GM19328 (cell line): Measurements from ENCODE around the gene ZNF486.
"Not testable (repeated sequence)": the region's sequence is repeated elsewhere in the genome, so short reads cannot be mapped to it uniquely, and the experiment has no call there.

Experiments used
- ATAC-seq: cut with Tn5 transposase; IDR thresholded peaks from one replicate; pipeline ENCODE4 v1.9.1; 2021; ENCODE audit warnings: mild to moderate bottlenecking, moderate library complexity; ENCODE audit not compliant: unreplicated experiment

The ZNF486 gene

GRCh38 chr19:20221605-20222004, 54.6 kb downstream of the ZNF486 start:
- ATAC-seq: not testable (repeated sequence)

DNA sequence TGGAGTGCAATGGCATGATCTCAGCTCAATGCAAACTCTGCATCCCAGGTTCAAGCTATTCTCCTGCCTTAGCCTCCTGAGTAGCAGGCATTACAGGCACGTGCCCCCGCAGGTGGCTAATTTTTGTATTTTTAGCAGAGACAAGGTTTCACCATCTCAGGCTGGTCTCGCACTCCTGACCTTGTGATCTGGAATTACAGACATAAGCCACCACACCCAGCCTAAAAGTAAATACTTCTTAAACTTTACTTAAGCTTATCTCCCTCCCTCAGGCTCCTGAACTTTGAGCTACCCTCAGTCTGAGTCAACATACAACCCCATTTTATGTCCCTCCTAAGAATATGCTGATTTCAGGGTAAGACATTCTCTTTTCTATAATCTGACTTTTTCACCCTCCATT, 66.1 kb downstream of the ZNF486 start:
- ATAC-seq: no peak

GRCh38 chr19:20235156-20235555, 68.1 kb downstream of the ZNF486 start:
- no peak for ATAC-seq

DNA sequence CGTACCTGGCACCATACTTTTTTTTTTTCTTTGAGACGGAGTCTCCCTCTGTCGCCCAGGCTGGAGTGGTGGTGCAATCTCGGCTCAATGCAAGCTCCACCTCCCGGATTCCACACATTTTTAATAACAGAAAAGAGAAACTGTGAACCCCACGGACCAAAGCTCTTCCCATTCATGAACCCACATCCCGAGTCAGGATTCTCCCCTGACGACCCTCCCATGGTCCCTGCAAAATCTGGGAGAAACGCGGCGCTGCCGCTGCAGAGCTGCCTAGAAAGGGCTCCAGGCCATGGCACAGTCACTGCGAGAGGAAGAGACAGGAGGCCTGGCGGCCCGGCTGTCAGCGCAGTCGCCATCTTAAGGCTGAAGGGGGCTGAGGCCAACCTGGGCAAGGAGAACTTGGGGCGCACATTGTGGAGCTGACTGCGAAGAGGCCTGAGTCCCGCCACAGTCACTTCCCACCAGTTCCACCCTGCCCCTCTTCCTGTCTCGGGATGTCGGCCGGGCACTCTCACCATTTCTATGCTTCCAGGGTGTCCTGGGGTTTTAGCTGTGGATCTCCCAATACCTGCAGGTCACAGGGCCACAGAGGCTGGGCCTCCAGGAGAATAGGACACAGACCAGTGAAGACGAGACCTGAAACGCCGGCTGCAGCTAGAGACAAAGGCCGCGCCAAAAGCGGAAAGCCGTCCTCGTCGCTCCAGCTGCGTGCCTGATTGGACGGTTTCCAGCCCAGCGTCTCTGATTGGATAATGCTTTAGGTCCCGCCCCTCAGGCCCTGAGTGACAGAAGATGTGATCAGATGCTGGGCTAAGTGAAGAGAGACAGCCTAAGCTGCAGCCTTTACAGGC, 71.0 kb downstream of the ZNF486 start:
- no peak for ATAC-seq

DNA sequence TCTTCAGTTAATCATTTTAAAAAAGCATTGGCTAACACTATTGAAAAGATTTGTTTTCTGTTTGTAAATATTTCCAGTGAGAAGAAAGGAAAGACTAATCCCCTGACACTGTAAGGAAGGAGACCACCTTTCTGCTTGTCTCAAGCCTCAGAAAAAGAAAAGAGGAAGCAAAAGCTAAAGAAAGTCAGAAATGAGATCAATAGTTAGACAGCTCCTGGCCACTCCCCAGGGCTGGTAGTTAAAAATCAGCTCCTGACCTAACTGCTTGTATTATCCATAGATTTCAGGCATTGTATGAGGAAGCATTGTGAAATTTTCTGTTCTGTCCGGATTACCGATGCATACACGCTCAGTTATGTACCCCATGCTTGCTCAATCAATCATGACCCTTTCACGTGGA, 76.6 kb downstream of the ZNF486 start:
- ATAC-seq: no peak

- no peak for ATAC-seq
Observed at GRCh38 chr19:20244356-20244755, 77.3 kb downstream of the ZNF486 start.

GRCh38 chr19:20245309-20245708, 78.3 kb downstream of the ZNF486 start:
- no peak for ATAC-seq

DNA sequence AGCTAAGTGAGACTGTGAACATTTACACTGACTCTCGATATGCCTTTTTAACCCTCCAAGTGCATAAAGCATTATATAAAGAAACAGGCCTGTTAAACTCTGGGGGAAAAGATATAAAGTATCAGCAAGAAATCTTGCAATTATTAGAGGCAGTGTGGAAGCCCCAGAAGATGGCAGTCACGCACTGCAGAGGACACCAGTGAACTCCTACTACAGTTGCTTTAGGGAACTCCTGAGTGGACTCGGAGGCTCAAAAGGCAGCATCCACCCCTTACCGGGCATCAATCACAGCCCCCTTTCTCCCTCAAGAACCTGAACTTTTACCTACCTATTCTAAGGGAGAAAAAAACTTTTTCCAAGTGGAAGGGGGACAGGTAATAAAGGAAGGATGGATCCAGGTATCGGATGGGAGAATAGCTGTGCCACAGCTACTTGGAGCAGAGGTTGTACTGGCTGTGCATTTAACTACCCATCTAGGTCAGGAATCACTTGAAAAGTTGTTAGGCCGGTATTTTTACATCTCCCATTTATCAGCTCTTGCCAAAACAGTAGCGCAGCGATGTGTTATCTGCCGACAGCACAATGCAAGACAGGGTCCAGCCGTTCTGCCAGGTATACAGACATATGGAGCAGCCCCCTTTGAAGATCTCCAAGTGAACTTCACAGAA, 80.1 kb downstream of the ZNF486 start:
- ATAC-seq: no peak

DNA sequence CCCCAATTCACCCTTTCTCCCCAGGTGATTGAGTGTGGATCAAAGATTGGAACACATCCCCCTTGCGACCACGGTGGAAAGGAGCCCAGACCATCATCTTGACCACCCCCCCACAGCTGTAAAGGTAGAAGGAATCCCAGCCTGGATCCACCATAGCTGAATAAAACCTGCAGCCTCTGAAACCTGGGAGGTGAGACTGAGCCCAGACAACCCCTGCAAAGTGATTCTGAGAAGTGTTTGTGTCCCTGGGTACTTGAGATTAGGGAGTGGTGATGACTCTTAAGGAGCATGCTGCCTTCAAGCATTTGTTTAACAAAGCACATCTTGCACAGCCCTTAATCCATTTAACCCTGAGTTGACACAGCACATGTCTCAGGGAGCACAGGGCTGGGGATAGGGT, 81.2 kb downstream of the ZNF486 start:
- not testable (repeated sequence) for ATAC-seq
